ENCODE data around the gene BMP2. TPM values are rescaled to one million over a fixed set of nuclear protein-coding genes. Genes with fewer than 3 reads are reported as not detected.

Gene BMP2
- total and polyA plus RNA-seq, 2 of the 4 experiments (the other 2 are of a cell fraction) = 0.18 to 0.21 TPM

- DNase-seq (no peak), ATAC-seq (ENCODE audit: low read depth) (no peak)
- no CpG with 5 or more reads among the region's 4 CpGs for WGBS, 2 experiments (ENCODE audit: extremely low coverage in 2 of 2, insufficient read length in 1 of 2)
- Histone ChIP-seq H2AK5ac (ENCODE audit: low read depth, low read length) (no peak overlapping the region), H3K27me3 (ENCODE audit: control insufficient read depth, insufficient read depth, low read length) (no peaks in the 10 kb centered on the region; the same call in 1 of the 2 replicates), H3K4ac (ENCODE audit: low read depth, low read length) (no peak overlapping the region), H4K8ac (ENCODE audit: low read depth in 2 of 2, low read length in 2 of 2) (no peak overlapping the region), H3K9me1 (ENCODE audit: insufficient read depth, low read length) (no peaks in the 10 kb centered on the region), H3K36me3 (ENCODE audit: control insufficient read depth, insufficient read depth, low read length) (no peaks in the 10 kb centered on the region), H3K9ac (ENCODE audit: low read depth, low read length) (no peak overlapping the region), H4K5ac (ENCODE audit: low read depth, low read length) (no peak overlapping the region), H3K27ac (ENCODE audit: insufficient read depth, low read length) (no peak overlapping the region), H2BK15ac (ENCODE audit: low read depth, low read length) (no peak overlapping the region), H3K4me3 (ENCODE audit: insufficient read depth, low read depth, low read length) (no peak overlapping the region), H3K79me1 (ENCODE audit: low read depth in 1 of 2, low read length in 2 of 2) (no peaks in the 10 kb centered on the region), H2BK120ac (ENCODE audit: low read depth, low read length) (no peak overlapping the region), H3K4me1 (ENCODE audit: control insufficient read depth, insufficient read depth, low read length) (no peaks in the 10 kb centered on the region), H4K20me1 (ENCODE audit: insufficient read depth, low read length) (no peaks in the 10 kb centered on the region), H3K14ac (replicated peaks; ENCODE audit: low read depth, low read length) (no peak overlapping the region), H3K23ac (ENCODE audit: low read depth, low read length) (no peak overlapping the region), H2BK5ac (ENCODE audit: low read depth, low read length, poor library complexity, severe bottlenecking) (no peak overlapping the region), H2AK9ac (replicated peaks; ENCODE audit: low read depth, low read length, poor library complexity) (no peak overlapping the region), H3K4me2 (ENCODE audit: low read depth, low read length) (no peak overlapping the region), H2BK20ac (ENCODE audit: low read depth, low read length) (no peak overlapping the region), H3K18ac (ENCODE audit: low read depth, low read length) (no peak overlapping the region), H2AFZ (replicated peaks; ENCODE audit: low read length, poor library complexity) (no peak overlapping the region), H3K9me3 (ENCODE audit: control insufficient read depth, insufficient read depth, low read length) (no peaks in the 10 kb centered on the region), H3K56ac (ENCODE audit: extremely low read depth, insufficient read depth, low read length) (no peak overlapping the region), H4K91ac (ENCODE audit: insufficient read depth, low read depth, low read length) (no peak overlapping the region)
- TF ChIP-seq CTCF (conservative IDR thresholded peaks at IDR 0.05; ENCODE audit: low read depth, low read length) (no peak), NFE2L2 (IDR thresholded peaks at IDR 0.05; ENCODE audit: low read depth, low read length) (no peak), FOS (IDR thresholded peaks at IDR 0.05; ENCODE audit: low read depth, low read length) (no peak), USF2 (IDR thresholded peaks at IDR 0.05; ENCODE audit: low read depth, low read length) (no peak), MXI1 (IDR thresholded peaks at IDR 0.05; ENCODE audit: borderline replicate concordance, low read depth, low read length) (no peak), MAFK (IDR thresholded peaks at IDR 0.05; ENCODE audit: low read depth, low read length) (no peak), MAZ (IDR thresholded peaks at IDR 0.05; ENCODE audit: borderline replicate concordance, low read depth, low read length) (no peak), POLR2A (IDR thresholded peaks at IDR 0.05; ENCODE audit: low read depth, low read length) (no peak), RFX5 (IDR thresholded peaks at IDR 0.05; ENCODE audit: low read depth, low read length) (no peak), BHLHE40 (IDR thresholded peaks at IDR 0.05; ENCODE audit: low read depth, low read length) (no peak), RCOR1 (IDR thresholded peaks at IDR 0.05; ENCODE audit: insufficient replicate concordance, low read length) (no peak), CEBPB (IDR thresholded peaks at IDR 0.05; ENCODE audit: low read depth, low read length) (no peak), CHD1 (IDR thresholded peaks at IDR 0.05; ENCODE audit: low read depth, low read length) (no peak), ELK1 (IDR thresholded peaks at IDR 0.05; ENCODE audit: borderline replicate concordance, low read depth, low read length) (no peak), SMC3 (IDR thresholded peaks at IDR 0.05; ENCODE audit: low read depth, low read length) (no peak), RAD21 (IDR thresholded peaks at IDR 0.05; ENCODE audit: low read length) (no peak)
- in situ Hi-C loops (cut with MboI; ENCODE audit: low sequenced_read_pairs) (no loop called here), dilution Hi-C loops (cut with HindIII; ENCODE audit: low sequenced_read_pairs, unreplicated experiment) (no loop called here), intact Hi-C loops (cut with micrococcal nuclease) (loop anchor here (5.0 kb wide), 1 partner anchor 548 kb away; no protein-coding TSS in a partner anchor)
- BruUV-seq (replicated peaks) = no TSS peak
- CTCF ChIA-PET = no interaction called here
- POLR2A ChIA-PET (ENCODE audit: unreplicated experiment) = no interaction called here
These were observed 47.5 kb downstream of the BMP2 start for GRCh38 chr20:6814945-6815344.

Data from IMR-90 (cell line).